Natural killer cell (primary cell): ENCODE measurements around the gene ZRSR2. TPM values are rescaled to one million over a fixed set of nuclear protein-coding genes. Genes with fewer than 3 reads are reported as not detected.

Experiments used
- ATAC-seq, 3 donors: fragments of 150-1000 bp in 2 of 3; fragments of 200-7000 bp in 1 of 3; cut with Tn5 transposase; 1 replicate in 1 of 3; 2 replicates in 2 of 3; pipeline ENCODE4 v1.10.0; 2021; ENCODE audit warnings: mild to moderate bottlenecking in 2 of 3, moderate library complexity in 2 of 3
- DNase-seq, 2 donors: peaks; one replicate each; pipeline versions ENCODE4 v3.0.0 to v3.0.0-alpha.2; 2013 to 2021; ENCODE audit warnings: mixed read lengths in 1 of 2
- H3K27ac ChIP-seq: one replicate; pipeline ENCODE4 v1.5.1; 2013; ENCODE audit warnings: mild to moderate bottlenecking, low read length
- H3K27me3 ChIP-seq: one replicate; pipeline ENCODE4 v1.6.1; 2013; ENCODE audit warnings: low read length; ENCODE audit not compliant: control insufficient read depth, insufficient read depth
- H3K36me3 ChIP-seq: one replicate; pipeline ENCODE4 v1.6.1; 2013; ENCODE audit warnings: low read length; ENCODE audit not compliant: control insufficient read depth, insufficient read depth
- H3K4me1 ChIP-seq: one replicate; pipeline ENCODE4 v1.6.1; 2013; ENCODE audit warnings: low read length; ENCODE audit not compliant: control insufficient read depth, insufficient read depth
- H3K4me3 ChIP-seq: one replicate; pipeline ENCODE4 v1.5.1; 2013; ENCODE audit warnings: low read length
- H3K9me3 ChIP-seq: one replicate; pipeline ENCODE4 v1.6.1; 2013; ENCODE audit warnings: low read length; ENCODE audit not compliant: control insufficient read depth, insufficient read depth
- H3K27ac Mint-ChIP-seq, 2 donors: one replicate each; pipeline ENCODE4 v1.8.0; 2022; ENCODE audit warnings: mild to moderate bottlenecking in 2 of 2, mixed read lengths in 2 of 2, moderate library complexity in 1 of 2
- H3K27me3 Mint-ChIP-seq, 2 donors: one replicate each; pipeline ENCODE4 v1.8.0; 2022; ENCODE audit warnings: low read depth in 2 of 2, mixed read lengths in 2 of 2
- H3K36me3 Mint-ChIP-seq: one replicate; pipeline ENCODE4 v1.8.0; 2022; ENCODE audit warnings: mixed read lengths
- H3K4me1 Mint-ChIP-seq, 2 donors: one replicate each; pipeline ENCODE4 v1.8.0; 2022; ENCODE audit warnings: mixed read lengths in 2 of 2
- H3K4me3 Mint-ChIP-seq: one replicate; pipeline ENCODE4 v1.8.0; 2022; ENCODE audit warnings: mild to moderate bottlenecking, moderate library complexity, mixed read lengths
- H3K9me3 Mint-ChIP-seq, 2 donors: one replicate each; pipeline ENCODE4 v1.8.0; 2022; ENCODE audit warnings: mixed read lengths in 2 of 2
- WGBS: methylation state at CpG from one replicate; pipeline ENCODE4 v1.1.7; 2013; ENCODE audit warnings: missing lambda C conversion rate; ENCODE audit not compliant: insufficient coverage; 5-methylcytosine and 5-hydroxymethylcytosine counted together
- intact Hi-C: fragments of 100-400 bp; cut with micrococcal nuclease; formaldehyde crosslinking; loops from one replicate; pipeline ENCODE4 v1.14.2; 2022
- total RNA-seq, 4 donors: library from RNA; stranded (reverse); fragments of 120-200 nt in 1 of 4; gene quantifications; one replicate each; pipeline versions ENCODE4 v1.2.3 to v1.2.4, GENCODE V29; 2013 to 2022
- TF ChIP-seq, protein P1 (sequence below): fragments of 200-600 bp; IDR thresholded peaks from one replicate; pipeline ENCODE4 v1.8.0; 2022; ENCODE audit warnings: antibody characterized with exemption

The ZRSR2 gene
- total RNA-seq, 3 donors from 2014 or later (not counting 1 experiment from before 2014, with no cell fraction given): 21.7 to 44.2 (median 28.2) TPM

DNA sequence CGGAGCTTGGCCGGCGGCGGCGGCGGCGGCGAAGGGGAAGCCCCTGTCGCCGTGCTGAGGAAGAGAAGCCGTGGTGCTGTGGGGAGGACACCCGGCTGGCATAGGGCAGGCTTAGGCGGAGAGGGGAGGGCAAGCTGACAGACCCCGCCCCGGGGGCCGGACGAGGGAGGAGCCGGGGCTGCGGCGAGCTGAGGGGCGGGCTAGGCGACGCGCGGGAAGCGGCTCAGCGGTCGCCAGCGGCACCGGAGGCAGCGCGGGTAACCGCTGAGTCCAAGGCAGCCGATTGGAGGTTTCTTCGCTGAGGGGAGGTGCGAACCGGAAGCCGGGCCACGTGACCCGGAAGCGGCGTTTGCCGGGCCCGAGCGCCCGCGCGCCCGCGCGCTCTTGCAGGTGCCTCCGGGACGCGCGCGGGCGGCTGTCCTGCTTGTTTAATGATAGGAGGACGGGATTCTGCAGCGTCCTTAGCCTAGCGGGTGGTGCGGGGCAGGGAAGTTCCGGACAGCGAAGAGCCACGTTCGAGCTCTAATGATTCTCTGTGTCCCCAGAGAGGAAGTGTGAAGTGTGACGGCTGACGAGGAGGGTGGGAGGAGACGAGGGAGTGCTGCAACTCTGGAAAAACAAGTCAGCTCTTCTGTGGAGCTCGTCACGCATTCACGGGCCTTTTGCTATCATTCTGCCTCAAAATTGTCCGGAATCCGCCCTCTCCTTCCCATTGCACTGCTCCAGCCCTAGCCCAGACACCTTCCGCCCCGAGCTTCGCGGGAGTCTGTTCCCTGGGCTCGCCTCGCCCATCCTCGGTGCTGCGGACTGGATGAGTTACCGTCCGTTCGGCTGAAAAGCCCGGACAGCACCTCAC is 64.7 kb downstream of the ZRSR2 start, which contains the start of gene AP1S2:
Gene AP1S2 (minus strand): TSS at position 102 of the 856 bp plus-strand sequence. CDS start 2,289 bp downstream, outside the sequence.
- peaks cover 9 to 12% of the 10 kb centered on the region in 2 donors for H3K4me1 Mint-ChIP-seq
- peaks cover 12% of the 10 kb centered on the region for H3K36me3 Mint-ChIP-seq
- H3K9me3 Mint-ChIP-seq: no peaks in the 10 kb centered on the region
- H3K9me3 ChIP-seq: no peaks in the 10 kb centered on the region
- H3K27me3 ChIP-seq: no peaks in the 10 kb centered on the region
- H3K4me3 Mint-ChIP-seq: peak within 1 kb of the TSS; percentile 96
- TF ChIP-seq, protein P1, sequence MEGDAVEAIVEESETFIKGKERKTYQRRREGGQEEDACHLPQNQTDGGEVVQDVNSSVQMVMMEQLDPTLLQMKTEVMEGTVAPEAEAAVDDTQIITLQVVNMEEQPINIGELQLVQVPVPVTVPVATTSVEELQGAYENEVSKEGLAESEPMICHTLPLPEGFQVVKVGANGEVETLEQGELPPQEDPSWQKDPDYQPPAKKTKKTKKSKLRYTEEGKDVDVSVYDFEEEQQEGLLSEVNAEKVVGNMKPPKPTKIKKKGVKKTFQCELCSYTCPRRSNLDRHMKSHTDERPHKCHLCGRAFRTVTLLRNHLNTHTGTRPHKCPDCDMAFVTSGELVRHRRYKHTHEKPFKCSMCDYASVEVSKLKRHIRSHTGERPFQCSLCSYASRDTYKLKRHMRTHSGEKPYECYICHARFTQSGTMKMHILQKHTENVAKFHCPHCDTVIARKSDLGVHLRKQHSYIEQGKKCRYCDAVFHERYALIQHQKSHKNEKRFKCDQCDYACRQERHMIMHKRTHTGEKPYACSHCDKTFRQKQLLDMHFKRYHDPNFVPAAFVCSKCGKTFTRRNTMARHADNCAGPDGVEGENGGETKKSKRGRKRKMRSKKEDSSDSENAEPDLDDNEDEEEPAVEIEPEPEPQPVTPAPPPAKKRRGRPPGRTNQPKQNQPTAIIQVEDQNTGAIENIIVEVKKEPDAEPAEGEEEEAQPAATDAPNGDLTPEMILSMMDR: no peak
- H3K27me3 Mint-ChIP-seq: peaks cover 0 to 15% of the 10 kb centered on the region in 2 donors
- peak within 1 kb of the TSS; percentile 77 for H3K4me3 ChIP-seq
- H3K36me3 ChIP-seq: no peaks in the 10 kb centered on the region
- peaks cover 4% of the 10 kb centered on the region for H3K4me1 ChIP-seq
- DNase-seq (peak; percentile 92 to 95), ATAC-seq (peak; percentile 94 to 99 (median 95))
- under 1% methylated on average over 83 of the region's 85 CpGs for WGBS
- H3K27ac ChIP-seq: peak within 1 kb of the TSS; percentile 94
- intact Hi-C loops: loop anchor here (1.0 to 10.0 kb wide), 5 partner anchors 38 to 980 kb away; partner anchors contain the start of genes CA5B, FANCB, MOSPD2 and ZRSR2
- H3K27ac Mint-ChIP-seq: peak within 1 kb of the TSS; percentile 94 to 96

DNA sequence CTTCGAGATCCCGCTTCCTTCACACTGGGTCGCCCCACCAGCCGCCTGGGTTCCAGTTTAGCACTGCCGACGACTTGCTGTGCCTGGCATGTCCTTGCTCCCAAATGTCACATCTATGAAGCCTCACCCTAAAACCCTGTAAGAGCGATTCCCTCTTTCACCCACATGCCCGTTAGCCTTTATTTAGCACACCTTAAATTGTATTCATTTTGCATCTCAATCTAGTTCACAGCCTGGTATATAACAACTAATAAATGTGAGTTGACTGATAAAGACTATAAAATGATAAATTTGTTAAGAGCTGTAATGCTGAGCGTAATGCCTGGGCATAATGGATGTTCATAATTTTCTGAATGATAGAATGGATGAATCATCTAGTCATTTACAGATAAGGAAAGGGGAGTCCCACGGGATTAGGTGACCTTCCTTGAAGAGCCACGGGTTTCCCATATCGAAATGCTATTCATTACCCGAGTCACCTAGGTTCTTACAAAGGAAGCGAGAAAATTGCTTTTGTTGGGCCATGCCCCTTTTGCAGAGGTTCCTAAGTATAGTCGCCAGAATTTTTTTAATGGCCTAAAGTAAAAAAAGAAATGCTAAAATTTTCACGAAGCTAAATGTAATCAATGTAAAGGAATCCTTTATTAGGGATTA is 65.4 kb downstream of the ZRSR2 start:
- no peak for ATAC-seq
- peaks cover 4% of the 10 kb centered on the region for H3K4me1 ChIP-seq

DNA sequence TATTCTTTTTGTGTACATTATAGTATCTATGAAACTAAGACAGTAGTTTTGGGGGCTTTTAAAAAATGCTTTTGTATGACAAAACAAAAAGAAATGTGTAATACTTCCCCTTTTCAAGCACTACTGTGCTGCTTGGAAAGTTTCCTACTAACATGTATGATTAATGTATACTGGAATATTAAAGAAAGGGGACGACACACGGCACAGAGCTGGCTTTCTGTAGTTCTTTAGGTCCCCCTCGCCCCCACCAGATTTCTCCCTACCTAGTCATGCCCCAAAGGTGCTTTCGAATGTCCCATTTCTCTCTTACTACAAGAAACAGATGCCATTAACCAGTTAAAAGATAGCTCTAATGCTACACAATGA is 65.9 kb downstream of the ZRSR2 start:
- no peaks in the 10 kb centered on the region for H3K36me3 ChIP-seq
- Mint-ChIP-seq H3K4me1 (peaks cover 6 to 12% of the 10 kb centered on the region in 2 donors), H3K9me3 (no peaks in the 10 kb centered on the region), H3K4me3 (peak overlapping the region; percentile 96), H3K27me3 (peaks cover 0 to 18% of the 10 kb centered on the region in 2 donors), H3K27ac (no peak overlapping the region), H3K36me3 (peaks cover 5% of the 10 kb centered on the region)
- TF ChIP-seq, protein P1: no peak
- ATAC-seq: no peak
- DNase-seq: no peak
- WGBS: 70% methylated on average over 4 of the region's 4 CpGs
- no peaks in the 10 kb centered on the region for H3K9me3 ChIP-seq
- no peak overlapping the region for H3K4me3 ChIP-seq
- H3K4me1 ChIP-seq: peaks cover 4% of the 10 kb centered on the region
- no peaks in the 10 kb centered on the region for H3K27me3 ChIP-seq
- H3K27ac ChIP-seq: peak overlapping the region; percentile 55
- intact Hi-C loops: loop anchor here (10.0 kb wide), 1 partner anchor 981 kb away; the partner anchor contains the start of genes FANCB and MOSPD2

More for the DNA sequence above, 65.4 kb downstream of the ZRSR2 start:
- Mint-ChIP-seq H3K4me1 (peaks cover 6 to 12% of the 10 kb centered on the region in 2 donors), H3K4me3 (peak overlapping the region; percentile 96), H3K27ac (peak overlapping the region; percentile 94 to 96), H3K9me3 (no peaks in the 10 kb centered on the region), H3K36me3 (peaks cover 10% of the 10 kb centered on the region), H3K27me3 (peaks cover 0 to 17% of the 10 kb centered on the region in 2 donors)
- H3K36me3 ChIP-seq: no peaks in the 10 kb centered on the region
- H3K27ac ChIP-seq: peak overlapping the region; percentile 94
- DNase-seq: peak in 1 of 2 donors; percentile 2
- TF ChIP-seq, protein P1: no peak
- H3K9me3 ChIP-seq: no peaks in the 10 kb centered on the region
- peak overlapping the region; percentile 77 for H3K4me3 ChIP-seq
- H3K27me3 ChIP-seq: no peaks in the 10 kb centered on the region
- intact Hi-C loops: loop anchor here (1.0 to 10.0 kb wide), 4 partner anchors 39 to 981 kb away; partner anchors contain the start of genes FANCB, MOSPD2 and ZRSR2
- 15% methylated on average over 6 of the region's 16 CpGs for WGBS
